ENCODE data around the gene DEDD2.

GRCh38 chr19:42156571-42156970 is 60.9 kb downstream of the DEDD2 start:
- no peak for TF ChIP-seq CTCF (conservative IDR thresholded peaks at IDR 0.05)
- no peak for TF ChIP-seq EZH2 (IDR thresholded peaks at IDR 0.05; ENCODE audit: low read depth)
